ENCODE data around the gene NIT1. TPM values are rescaled to one million over a fixed set of nuclear protein-coding genes. Genes with fewer than 3 reads are reported as not detected.

NIT1 gene
- total and polyA plus RNA-seq, 10 donors: 27.7 to 48.2 (median 39.1) TPM

- Histone ChIP-seq H3K9me3 (no peaks in the 10 kb centered on the region), H3K4me1 (peaks cover 15 to 37% (median 32%) of the 10 kb centered on the region in 6 donors), H3K27ac (peak overlapping the region in 1 of 8 donors; percentile 71), H3K36me3 (peaks cover 0 to 44% (median 26%) of the 10 kb centered on the region in 6 donors), H3K27me3 (replicated peaks in 1 of 7) (no peaks in the 10 kb centered on the region), H3K4me3 (peak overlapping the region in 5 of 8 donors; percentile 48 to 80 (median 57))
- no peak for TF ChIP-seq CTCF (IDR thresholded peaks at IDR 0.05 in 8 of 11, conservative IDR thresholded peaks at IDR 0.05 in 3 of 11)
- no peak for DNase-seq
- WGBS, 5 donors: 84 to 93% (median 90%) methylated on average over 9 of the region's 9 CpGs
- intact Hi-C loops (cut with DNase I; ENCODE audit: low total_unique reads): loop anchor here (5.0 to 10.0 kb wide), 2 partner anchors 54 to 102 kb away; partner anchors contain the start of gene USF1
These were observed 18.7 kb upstream of the NIT1 start for GRCh38 chr1:161099090-161099802.

GRCh38 chr1:161100556-161100955 lies 17.3 kb upstream of the NIT1 start:
- Histone ChIP-seq H3K4me3 (no peak overlapping the region), H3K27me3 (replicated peaks in 1 of 7) (no peaks in the 10 kb centered on the region), H3K36me3 (peaks cover 0 to 51% (median 26%) of the 10 kb centered on the region in 6 donors), H3K27ac (no peak overlapping the region), H3K9me3 (no peaks in the 10 kb centered on the region), H3K4me1 (peaks cover 15 to 44% (median 32%) of the 10 kb centered on the region in 6 donors)
- DNase-seq: no peak
- intact Hi-C loops (cut with DNase I; ENCODE audit: low total_unique reads): no loop called here
- TF ChIP-seq CTCF (IDR thresholded peaks at IDR 0.05 in 8 of 11, conservative IDR thresholded peaks at IDR 0.05 in 3 of 11) (no peak), POLR2A (IDR thresholded peaks at IDR 0.05) (no peak), POLR2AphosphoS5 (IDR thresholded peaks at IDR 0.05) (no peak)
- 84 to 94% (median 89%) methylated on average over 2 of the region's 2 CpGs for WGBS, 5 donors

GRCh38 chr1:161106431-161106830 lies 11.5 kb upstream of the NIT1 start:
- no peak overlapping the region for H3K27ac ChIP-seq
- no peaks in the 10 kb centered on the region for H3K9me3 ChIP-seq
- H3K4me1 ChIP-seq: peaks cover 0 to 32% (median 4%) of the 10 kb centered on the region in 6 donors
- TF ChIP-seq CTCF (IDR thresholded peaks at IDR 0.05 in 8 of 11, conservative IDR thresholded peaks at IDR 0.05 in 3 of 11) (no peak), POLR2A (IDR thresholded peaks at IDR 0.05) (no peak), POLR2AphosphoS5 (IDR thresholded peaks at IDR 0.05) (no peak)
- intact Hi-C loops (cut with DNase I; ENCODE audit: low total_unique reads): no loop called here
- no peak overlapping the region for H3K4me3 ChIP-seq
- WGBS, 5 donors: 80 to 98% (median 93%) methylated on average over 1 of the region's 1 CpG
- no peak for DNase-seq
- no peaks in the 10 kb centered on the region for H3K27me3 ChIP-seq (replicated peaks in 1 of 7)
- H3K36me3 ChIP-seq: peaks cover 0 to 57% (median 13%) of the 10 kb centered on the region in 6 donors

- no peak for DNase-seq
- no peak for TF ChIP-seq CTCF (IDR thresholded peaks at IDR 0.05 in 8 of 11, conservative IDR thresholded peaks at IDR 0.05 in 3 of 11)
- TF ChIP-seq POLR2A (IDR thresholded peaks at IDR 0.05): no peak
- TF ChIP-seq POLR2AphosphoS5 (IDR thresholded peaks at IDR 0.05): no peak
- no peaks in the 10 kb centered on the region for H3K9me3 ChIP-seq
- no peak overlapping the region for H3K4me3 ChIP-seq
- intact Hi-C loops (cut with DNase I; ENCODE audit: low total_unique reads): no loop called here
- no peaks in the 10 kb centered on the region for H3K27me3 ChIP-seq (replicated peaks in 1 of 7)
- H3K4me1 ChIP-seq: peaks cover 28 to 69% (median 50%) of the 10 kb centered on the region in 6 donors
- H3K36me3 ChIP-seq: peaks cover 0 to 36% (median 2%) of the 10 kb centered on the region in 6 donors
- H3K27ac ChIP-seq: no peak overlapping the region
- 91 to 99% (median 95%) methylated on average over 3 of the region's 3 CpGs for WGBS, 5 donors
These were observed 6.8 kb upstream of the NIT1 start for GRCh38 chr1:161111117-161111516.

Data from spleen (tissue), 11 donors.